Neural progenitor cell (in vitro differentiated cells): Measurements from ENCODE around the gene SEMA6A. TPM values are rescaled to one million over a fixed set of nuclear protein-coding genes. Genes with fewer than 3 reads are reported as not detected.

Source experiments
- DNase-seq: peaks from one replicate; pipeline ENCODE4 v3.0.0-alpha.2; 2016; ENCODE audit warnings: low spot score
- H2AFZ ChIP-seq: fragments of 200-600 bp; sonication (generic); replicated peaks from 2 replicates; pipeline ENCODE4 v1.6.1; 2016; ENCODE audit warnings: antibody characterized with exemption
- H3F3A ChIP-seq: fragments of 200-600 bp; sonication (generic); 2 replicates; pipeline ENCODE4 v1.6.1; 2016; ENCODE audit warnings: antibody characterized with exemption, low read depth
- H3K27ac ChIP-seq: fragments of 200-600 bp; sonication (generic); 2 replicates; pipeline ENCODE4 v1.5.1; 2016; ENCODE audit warnings: mild to moderate bottlenecking
- H3K27me3 ChIP-seq: fragments of 200-600 bp; sonication (generic); 2 replicates; pipeline ENCODE4 v1.6.1; 2016; ENCODE audit warnings: mild to moderate bottlenecking, moderate library complexity
- H3K36me3 ChIP-seq: fragments of 200-600 bp; sonication (generic); 2 replicates; pipeline ENCODE4 v1.5.1; 2016
- H3K4me1 ChIP-seq: fragments of 200-600 bp; sonication (generic); 2 replicates; pipeline ENCODE4 v1.6.1; 2016; ENCODE audit warnings: mixed run types
- H3K4me2 ChIP-seq: fragments of 200-600 bp; sonication (generic); 2 replicates; pipeline ENCODE4 v1.6.1; 2016
- H3K4me3 ChIP-seq: fragments of 200-600 bp; sonication (generic); 2 replicates; pipeline ENCODE4 v1.5.1; 2016
- H3K79me2 ChIP-seq: fragments of 200-600 bp; sonication (generic); 2 replicates; pipeline ENCODE4 v1.6.1; 2016; ENCODE audit warnings: low read depth
- H3K9ac ChIP-seq: fragments of 200-600 bp; sonication (generic); 2 replicates; pipeline ENCODE4 v1.6.1; 2016
- H3K9me3 ChIP-seq: fragments of 200-600 bp; sonication (generic); 2 replicates; pipeline ENCODE4 v1.5.1; 2016; ENCODE audit warnings: low read depth
- H4K20me1 ChIP-seq: fragments of 200-600 bp; sonication (generic); 2 replicates; pipeline ENCODE4 v1.6.1; 2016; ENCODE audit warnings: low read depth
- H3K27ac Mint-ChIP-seq: 3 replicates; pipeline ENCODE4 v1.8.0; 2021; ENCODE audit warnings: mixed read lengths
- H3K27me3 Mint-ChIP-seq: 2 replicates; pipeline ENCODE4 v1.8.0; 2022; ENCODE audit warnings: low read depth, mild to moderate bottlenecking, inconsistent platforms, moderate library complexity, mixed read lengths; ENCODE audit not compliant: insufficient read depth
- H3K36me3 Mint-ChIP-seq: 3 replicates; pipeline ENCODE4 v1.8.0; 2021; ENCODE audit warnings: mixed read lengths
- H3K4me1 Mint-ChIP-seq: 3 replicates; pipeline ENCODE4 v1.8.0; 2021; ENCODE audit warnings: mixed read lengths
- H3K4me3 Mint-ChIP-seq: 3 replicates; pipeline ENCODE4 v1.8.0; 2021; ENCODE audit warnings: mild to moderate bottlenecking, moderate library complexity, mixed read lengths
- H3K9me3 Mint-ChIP-seq: 3 replicates; pipeline ENCODE4 v1.8.0; 2020; ENCODE audit warnings: mixed read lengths
- EZH2 ChIP-seq: fragments of 200-600 bp; sonication (generic); IDR thresholded peaks from 2 replicates; pipeline ENCODE4 v1.6.1; 2017; ENCODE audit warnings: antibody characterized with exemption, mild to moderate bottlenecking, moderate library complexity
- EZH2phosphoT487 ChIP-seq: fragments of 200-600 bp; sonication (generic); IDR thresholded peaks from 2 replicates; pipeline ENCODE4 v1.6.1; 2017; ENCODE audit warnings: antibody characterized with exemption
- total RNA-seq: library from RNA; depleted of rRNA; stranded (reverse); fragments of >200 nt; gene quantifications from 2 replicates; pipeline ENCODE4 v1.2.3, GENCODE V29; 2015; ENCODE audit warnings: low replicate concordance
- TF ChIP-seq, protein P1 (sequence below): fragments of 200-600 bp; sonication (generic); IDR thresholded peaks from 2 replicates; pipeline ENCODE4 v1.5.1; 2017; ENCODE audit warnings: antibody characterized with exemption, mild to moderate bottlenecking

Gene SEMA6A
- total RNA-seq, 1 donor from 2014 or later: 86.4 TPM

DNA sequence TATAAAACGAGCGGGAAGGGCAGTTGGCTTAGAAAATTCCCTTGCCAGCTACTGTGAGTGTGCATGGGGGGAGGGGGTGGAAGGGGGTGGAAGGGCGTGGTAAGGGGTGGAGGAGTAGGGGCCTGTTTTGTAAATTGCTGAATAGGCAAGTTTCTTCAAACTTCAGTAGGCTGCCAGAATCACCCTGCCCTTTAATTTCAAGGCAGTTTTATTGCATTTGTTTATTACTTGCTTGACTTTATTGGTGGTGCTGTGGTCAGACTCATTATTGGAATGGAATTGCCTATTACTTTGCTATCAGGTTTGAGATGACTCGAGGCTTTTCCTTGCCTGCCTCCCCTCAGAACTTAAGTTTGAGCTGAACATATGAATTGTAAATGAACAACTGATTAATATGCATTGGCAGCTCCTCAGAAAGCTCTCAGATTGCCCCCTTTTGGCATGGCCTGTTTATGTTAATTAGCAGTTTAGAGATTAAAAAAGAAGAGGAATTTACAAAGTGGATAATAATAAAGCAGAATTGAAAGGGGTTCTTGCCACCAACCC, 76.0 kb downstream of the SEMA6A start:
- Histone ChIP-seq H3K9ac (no peak overlapping the region), H3K36me3 (peaks cover 26% of the 10 kb centered on the region), H3K4me3 (no peak overlapping the region), H2AFZ (no peak overlapping the region), H3K27ac (peak overlapping the region; percentile 39), H3F3A (peaks cover 6% of the 10 kb centered on the region), H3K27me3 (no peaks in the 10 kb centered on the region), H4K20me1 (peaks cover 66% of the 10 kb centered on the region), H3K4me2 (no peak overlapping the region), H3K9me3 (no peaks in the 10 kb centered on the region), H3K79me2 (peaks cover 90% of the 10 kb centered on the region), H3K4me1 (peaks cover 44% of the 10 kb centered on the region)
- DNase-seq: no peak
- H3K27me3 Mint-ChIP-seq: peaks cover 5% of the 10 kb centered on the region
- H3K4me1 Mint-ChIP-seq: peaks cover 57% of the 10 kb centered on the region
- H3K9me3 Mint-ChIP-seq: no peaks in the 10 kb centered on the region
- H3K4me3 Mint-ChIP-seq: no peak overlapping the region
- TF ChIP-seq EZH2 (no peak), EZH2phosphoT487 (no peak)
- TF ChIP-seq, protein P1, sequence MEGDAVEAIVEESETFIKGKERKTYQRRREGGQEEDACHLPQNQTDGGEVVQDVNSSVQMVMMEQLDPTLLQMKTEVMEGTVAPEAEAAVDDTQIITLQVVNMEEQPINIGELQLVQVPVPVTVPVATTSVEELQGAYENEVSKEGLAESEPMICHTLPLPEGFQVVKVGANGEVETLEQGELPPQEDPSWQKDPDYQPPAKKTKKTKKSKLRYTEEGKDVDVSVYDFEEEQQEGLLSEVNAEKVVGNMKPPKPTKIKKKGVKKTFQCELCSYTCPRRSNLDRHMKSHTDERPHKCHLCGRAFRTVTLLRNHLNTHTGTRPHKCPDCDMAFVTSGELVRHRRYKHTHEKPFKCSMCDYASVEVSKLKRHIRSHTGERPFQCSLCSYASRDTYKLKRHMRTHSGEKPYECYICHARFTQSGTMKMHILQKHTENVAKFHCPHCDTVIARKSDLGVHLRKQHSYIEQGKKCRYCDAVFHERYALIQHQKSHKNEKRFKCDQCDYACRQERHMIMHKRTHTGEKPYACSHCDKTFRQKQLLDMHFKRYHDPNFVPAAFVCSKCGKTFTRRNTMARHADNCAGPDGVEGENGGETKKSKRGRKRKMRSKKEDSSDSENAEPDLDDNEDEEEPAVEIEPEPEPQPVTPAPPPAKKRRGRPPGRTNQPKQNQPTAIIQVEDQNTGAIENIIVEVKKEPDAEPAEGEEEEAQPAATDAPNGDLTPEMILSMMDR: no peak
- peaks cover 54% of the 10 kb centered on the region for H3K36me3 Mint-ChIP-seq
- no peak overlapping the region for H3K27ac Mint-ChIP-seq

DNA sequence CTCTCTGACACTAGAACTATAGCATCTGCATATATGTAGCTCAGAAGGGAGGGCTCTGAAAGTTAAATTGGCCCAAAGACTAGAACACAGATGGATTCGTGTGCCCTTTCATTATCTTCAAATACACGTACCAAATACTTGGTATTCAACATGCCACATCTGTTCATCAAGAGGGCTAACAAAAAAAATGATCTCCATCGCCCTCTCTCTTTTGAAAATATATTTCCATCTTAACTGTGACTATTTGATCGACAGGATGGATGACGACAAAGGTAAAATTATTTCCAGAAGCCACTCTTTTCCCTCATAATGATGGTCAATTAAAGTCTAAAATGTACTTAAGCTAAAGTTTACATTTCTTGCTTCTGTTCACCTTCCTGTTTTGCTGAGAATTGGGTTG, 77.0 kb downstream of the SEMA6A start:
- Mint-ChIP-seq H3K27ac (no peak overlapping the region), H3K4me3 (no peak overlapping the region), H3K4me1 (peaks cover 48% of the 10 kb centered on the region), H3K27me3 (peaks cover 5% of the 10 kb centered on the region), H3K36me3 (peaks cover 50% of the 10 kb centered on the region), H3K9me3 (no peaks in the 10 kb centered on the region)
- peaks cover 88% of the 10 kb centered on the region for H3K79me2 ChIP-seq
- H3F3A ChIP-seq: peaks cover 6% of the 10 kb centered on the region
- peaks cover 57% of the 10 kb centered on the region for H4K20me1 ChIP-seq
- peak overlapping the region; percentile 39 for H3K27ac ChIP-seq
- H3K9ac ChIP-seq: no peak overlapping the region
- no peak for DNase-seq
- no peaks in the 10 kb centered on the region for H3K9me3 ChIP-seq
- peaks cover 38% of the 10 kb centered on the region for H3K4me1 ChIP-seq
- H3K27me3 ChIP-seq: no peaks in the 10 kb centered on the region
- H3K4me3 ChIP-seq: no peak overlapping the region
- TF ChIP-seq EZH2phosphoT487 (no peak), EZH2 (no peak)
- TF ChIP-seq, protein P1: no peak
- H3K36me3 ChIP-seq: peaks cover 26% of the 10 kb centered on the region
- no peak overlapping the region for H2AFZ ChIP-seq
- H3K4me2 ChIP-seq: no peak overlapping the region

DNA sequence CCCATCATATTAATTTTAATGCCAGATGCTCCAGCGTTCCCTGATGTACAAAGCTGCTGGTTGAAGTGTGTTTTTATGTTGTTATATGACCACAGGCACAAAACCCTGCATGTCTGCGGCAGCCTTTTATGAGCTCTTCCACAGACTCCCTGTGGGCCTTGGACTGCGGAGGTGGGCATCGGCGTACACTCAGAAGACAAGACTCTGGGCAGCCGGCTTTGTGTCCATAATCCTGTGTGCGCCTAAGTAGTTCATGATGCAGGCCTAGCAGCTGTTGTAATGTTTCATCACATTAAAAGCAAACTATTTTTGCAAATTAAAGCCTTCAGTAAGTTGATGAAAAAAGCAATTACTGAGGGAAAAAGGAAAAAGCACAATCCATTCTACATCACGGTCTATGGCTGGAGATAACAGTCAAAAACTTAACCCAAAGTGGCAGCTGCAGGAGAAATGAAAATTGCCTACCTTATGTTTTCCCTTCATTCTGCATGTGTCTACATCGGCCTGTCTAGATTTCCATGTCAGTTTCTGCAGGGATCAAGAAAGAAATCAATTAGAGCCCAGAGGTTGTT, 78.8 kb downstream of the SEMA6A start:
- Histone ChIP-seq H3K36me3 (peaks cover 15% of the 10 kb centered on the region), H4K20me1 (peaks cover 47% of the 10 kb centered on the region), H3K4me3 (no peak overlapping the region), H3K4me2 (no peak overlapping the region), H3K9me3 (no peaks in the 10 kb centered on the region), H2AFZ (no peak overlapping the region), H3K27me3 (no peaks in the 10 kb centered on the region), H3K79me2 (peaks cover 74% of the 10 kb centered on the region), H3K27ac (no peak overlapping the region), H3K9ac (no peak overlapping the region), H3K4me1 (peaks cover 35% of the 10 kb centered on the region), H3F3A (peaks cover 6% of the 10 kb centered on the region)
- DNase-seq: no peak
- Mint-ChIP-seq H3K4me1 (peaks cover 43% of the 10 kb centered on the region), H3K27ac (no peak overlapping the region), H3K27me3 (peaks cover 5% of the 10 kb centered on the region), H3K9me3 (no peaks in the 10 kb centered on the region), H3K4me3 (no peak overlapping the region), H3K36me3 (peaks cover 44% of the 10 kb centered on the region)
- TF ChIP-seq EZH2 (no peak), EZH2phosphoT487 (no peak)
- TF ChIP-seq, protein P1: no peak
